Esophagus muscularis mucosa (tissue), 4 donors: ENCODE results near the gene JDP2. TPM values are rescaled to one million over a fixed set of nuclear protein-coding genes. Genes with fewer than 3 reads are reported as not detected.

Experiments used
- DNase-seq: peaks from one replicate; pipeline ENCODE4 v3.0.0-alpha.2; 2017; ENCODE audit errors: extremely low spot score
- H3K27ac ChIP-seq, 4 donors: fragments of 200-600 bp; sonication (generic); replicated peaks in 1 of 4; 1 replicate in 3 of 4; 2 replicates in 1 of 4; pipeline ENCODE4 v1.5.1; 2016 to 2019; ENCODE audit warnings: mild to moderate bottlenecking in 1 of 4
- H3K27me3 ChIP-seq, 4 donors: fragments of 200-600 bp; sonication (generic); one replicate each; pipeline versions ENCODE4 v1.5.1 to v1.6.0; 2016 to 2019
- H3K36me3 ChIP-seq, 4 donors: fragments of 200-600 bp; sonication (generic); one replicate each; pipeline ENCODE4 v1.5.1; 2016 to 2019
- H3K4me1 ChIP-seq, 4 donors: fragments of 200-600 bp; sonication (generic); one replicate each; pipeline ENCODE4 v1.5.1; 2016 to 2019
- H3K4me3 ChIP-seq, 4 donors: fragments of 200-600 bp; sonication (generic); 1 replicate in 2 of 4; 2 replicates in 2 of 4; pipeline ENCODE4 v1.5.1; 2016 to 2019; ENCODE audit warnings: mild to moderate bottlenecking in 4 of 4, moderate library complexity in 1 of 4
- H3K9me3 ChIP-seq, 4 donors: fragments of 200-600 bp; sonication (generic); 1 replicate in 3 of 4; 2 replicates in 1 of 4; pipeline ENCODE4 v1.5.1; 2016 to 2019
- EP300 ChIP-seq: sonication (generic); formaldehyde crosslinking; IDR thresholded peaks from one replicate; pipeline ENCODE4 v1.6.1; 2017; ENCODE audit warnings: antibody characterized with exemption
- POLR2A ChIP-seq: fragments of 450-650 bp; IDR thresholded peaks from one replicate; pipeline ENCODE4 v1.6.1; 2017; ENCODE audit warnings: antibody characterized with exemption, moderate library complexity, mild to moderate bottlenecking, low read depth
- POLR2AphosphoS5 ChIP-seq, 2 donors: sonication (generic); formaldehyde crosslinking; IDR thresholded peaks; one replicate each; pipeline ENCODE4 v1.6.1; 2017; ENCODE audit warnings: antibody characterized with exemption in 2 of 2
- WGBS: methylation state at CpG from one replicate; pipeline ENCODE4 v1.1.5; 2018; 5-methylcytosine and 5-hydroxymethylcytosine counted together
- intact Hi-C: fragments of 100-400 bp; cut with DNase I; formaldehyde crosslinking; loops from one replicate; pipeline ENCODE4 v1.15.1; 2023
- total RNA-seq, 4 donors: library from RNA; depleted of rRNA; stranded (reverse); fragments of >200 nt; gene quantifications; one replicate each; pipeline versions ENCODE4 v1.1.0 to v1.2.1, GENCODE V29; 2016
- TF ChIP-seq, protein P1 (sequence below), 3 experiments: fragments of 200-600 bp in 2 of 3; fragments of 450-650 bp in 1 of 3; sonication (generic) in 2 of 3; IDR thresholded peaks; one replicate each; pipeline ENCODE4 v1.5.1; 2017 to 2019; ENCODE audit warnings: antibody characterized with exemption in 3 of 3, mild to moderate bottlenecking in 2 of 3, moderate library complexity in 1 of 3

The JDP2 gene
- total RNA-seq, 4 donors from 2014 or later, result 50.5 to 94.5 (median 78.3) TPM

DNA sequence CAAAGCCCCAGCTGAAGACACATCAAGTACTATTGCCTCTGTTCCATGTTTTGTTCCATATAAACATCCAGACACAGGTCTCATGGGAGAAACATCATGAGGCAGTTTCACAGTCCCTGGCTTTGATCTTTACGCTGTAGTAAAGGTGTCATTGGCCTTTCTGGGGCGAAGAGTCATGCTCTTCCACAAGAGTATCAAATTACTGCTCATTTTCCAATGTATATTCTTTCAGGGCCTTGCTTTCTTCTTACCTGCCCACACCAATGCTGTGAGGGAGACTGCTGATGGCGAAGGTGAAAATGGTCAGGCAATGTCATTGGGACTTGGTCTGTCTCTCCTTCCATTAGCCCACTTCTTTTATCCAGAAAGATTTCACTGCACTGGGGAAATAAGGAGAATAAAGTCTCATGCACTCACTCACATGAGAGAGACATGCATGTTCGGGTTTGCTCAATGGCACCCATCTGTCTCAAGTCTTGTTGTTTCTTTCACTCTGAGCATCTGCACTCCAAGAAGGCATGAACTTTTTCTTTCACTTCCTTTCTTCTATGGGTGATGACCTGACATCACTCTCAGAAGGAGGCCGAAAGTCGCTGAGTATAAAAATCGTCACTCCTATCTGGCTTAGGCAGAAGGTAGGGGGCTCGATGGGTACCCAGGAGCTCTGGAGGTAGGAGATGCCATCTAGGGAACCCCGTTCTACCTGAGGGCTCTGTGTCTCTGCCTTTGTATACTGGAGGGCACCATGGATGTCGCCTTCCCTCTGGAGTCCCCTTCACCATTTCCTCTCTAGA, 1.3 kb upstream of the JDP2 start:
- 85% methylated on average over 10 of the region's 10 CpGs for WGBS
- Histone ChIP-seq H3K4me1 (peaks cover 38 to 51% (median 44%) of the 10 kb centered on the region in 4 donors), H3K27ac (peak overlapping the region; percentile 89 to 96 (median 95)), H3K27me3 (no peaks in the 10 kb centered on the region), H3K36me3 (peaks cover 0 to 2% (median under 1%) of the 10 kb centered on the region in 4 donors), H3K9me3 (no peaks in the 10 kb centered on the region), H3K4me3 (peak overlapping the region; percentile 79 to 87 (median 83))
- intact Hi-C loops, result loop anchor here (1.0 kb wide), 1 partner anchor 116 kb away; no protein-coding TSS in a partner anchor
- no peak for DNase-seq
- TF ChIP-seq POLR2AphosphoS5 (IDR thresholded peaks at IDR 0.05) (peak in 1 of 2 donors; percentile 13), EP300 (no peak), POLR2A (no peak)
- TF ChIP-seq, protein P1, sequence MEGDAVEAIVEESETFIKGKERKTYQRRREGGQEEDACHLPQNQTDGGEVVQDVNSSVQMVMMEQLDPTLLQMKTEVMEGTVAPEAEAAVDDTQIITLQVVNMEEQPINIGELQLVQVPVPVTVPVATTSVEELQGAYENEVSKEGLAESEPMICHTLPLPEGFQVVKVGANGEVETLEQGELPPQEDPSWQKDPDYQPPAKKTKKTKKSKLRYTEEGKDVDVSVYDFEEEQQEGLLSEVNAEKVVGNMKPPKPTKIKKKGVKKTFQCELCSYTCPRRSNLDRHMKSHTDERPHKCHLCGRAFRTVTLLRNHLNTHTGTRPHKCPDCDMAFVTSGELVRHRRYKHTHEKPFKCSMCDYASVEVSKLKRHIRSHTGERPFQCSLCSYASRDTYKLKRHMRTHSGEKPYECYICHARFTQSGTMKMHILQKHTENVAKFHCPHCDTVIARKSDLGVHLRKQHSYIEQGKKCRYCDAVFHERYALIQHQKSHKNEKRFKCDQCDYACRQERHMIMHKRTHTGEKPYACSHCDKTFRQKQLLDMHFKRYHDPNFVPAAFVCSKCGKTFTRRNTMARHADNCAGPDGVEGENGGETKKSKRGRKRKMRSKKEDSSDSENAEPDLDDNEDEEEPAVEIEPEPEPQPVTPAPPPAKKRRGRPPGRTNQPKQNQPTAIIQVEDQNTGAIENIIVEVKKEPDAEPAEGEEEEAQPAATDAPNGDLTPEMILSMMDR (IDR thresholded peaks at IDR 0.05), result no peak

DNA sequence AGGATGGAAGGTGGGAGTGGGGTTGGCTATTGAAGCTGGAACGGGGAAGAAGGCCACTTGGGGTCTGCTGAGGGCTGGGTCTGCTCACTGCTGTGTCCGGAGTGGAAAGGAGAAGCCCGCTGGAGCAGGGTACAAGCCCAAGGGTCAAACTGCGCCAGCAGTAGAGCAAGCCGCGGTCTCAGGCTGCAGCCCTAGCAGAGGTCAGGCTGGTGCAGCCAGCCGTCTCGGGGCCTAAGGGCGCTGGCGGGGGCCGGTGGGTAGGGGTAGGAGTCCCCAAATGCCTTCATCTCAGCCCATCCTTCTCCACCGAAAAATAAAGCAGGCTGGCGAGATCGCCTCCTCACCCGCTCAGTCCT, 718 bp upstream of the JDP2 start:
- Histone ChIP-seq H3K27me3 (no peaks in the 10 kb centered on the region), H3K4me1 (peaks cover 41 to 57% (median 50%) of the 10 kb centered on the region in 4 donors), H3K27ac (peak overlapping the region; percentile 89 to 96 (median 95)), H3K9me3 (no peaks in the 10 kb centered on the region), H3K36me3 (peaks cover 0 to 8% (median 7%) of the 10 kb centered on the region in 4 donors), H3K4me3 (peak overlapping the region; percentile 79 to 87 (median 83))
- intact Hi-C loops, result loop anchor here (1.0 kb wide), 1 partner anchor 117 kb away; no protein-coding TSS in a partner anchor
- TF ChIP-seq, protein P1 (IDR thresholded peaks at IDR 0.05), result no peak
- TF ChIP-seq POLR2A, result no peak
- TF ChIP-seq EP300, result no peak
- no peak for TF ChIP-seq POLR2AphosphoS5 (IDR thresholded peaks at IDR 0.05)
- WGBS, result 24% methylated on average over 3 of the region's 15 CpGs
- DNase-seq, result no peak

DNA sequence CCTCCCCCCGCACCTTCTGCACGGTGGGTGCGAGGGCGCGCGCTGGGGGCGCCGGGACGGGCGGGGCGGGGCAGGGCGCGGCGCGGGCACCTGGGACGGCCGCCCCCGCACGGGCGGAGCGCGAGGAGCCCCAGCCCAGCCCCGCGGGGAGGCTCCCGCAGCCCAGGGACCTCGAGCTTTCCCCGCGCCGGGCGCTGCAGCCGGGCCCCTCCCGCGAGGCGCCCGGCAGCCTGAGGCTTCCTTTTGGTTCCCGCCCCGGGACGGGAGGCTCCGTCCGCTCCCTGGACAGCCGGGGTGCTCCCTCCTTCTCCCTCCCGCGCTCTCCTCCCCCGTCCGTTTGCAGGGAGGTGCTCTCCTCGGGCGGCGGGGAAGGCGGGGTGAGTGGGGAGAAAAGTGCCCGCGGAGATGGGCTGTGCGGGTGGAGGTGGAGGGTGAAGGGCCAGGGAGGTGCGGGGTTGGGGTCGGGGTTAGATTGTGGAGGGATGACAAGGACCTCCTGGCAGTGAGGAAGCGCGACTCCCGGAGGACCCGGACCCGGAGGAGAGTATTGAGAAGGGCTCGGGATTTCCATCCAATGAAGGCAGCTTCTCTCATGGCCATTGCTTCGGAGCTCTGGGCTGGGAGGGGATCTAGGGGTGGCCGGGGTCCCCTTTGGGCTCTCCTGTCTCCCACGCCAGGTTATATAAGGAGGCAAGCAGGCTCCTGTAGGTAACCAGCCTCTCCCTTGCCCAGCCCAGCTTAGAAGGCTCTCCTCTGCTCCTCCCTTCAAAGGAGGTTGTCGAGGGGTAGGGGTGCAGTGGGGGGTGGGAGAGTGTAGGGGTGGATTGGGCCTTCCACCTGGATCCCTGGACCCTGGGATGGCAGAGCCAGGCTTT, 645 bp downstream of the JDP2 start:
- no peak for DNase-seq
- peaks cover 41 to 68% (median 54%) of the 10 kb centered on the region in 4 donors for H3K4me1 ChIP-seq

DNA sequence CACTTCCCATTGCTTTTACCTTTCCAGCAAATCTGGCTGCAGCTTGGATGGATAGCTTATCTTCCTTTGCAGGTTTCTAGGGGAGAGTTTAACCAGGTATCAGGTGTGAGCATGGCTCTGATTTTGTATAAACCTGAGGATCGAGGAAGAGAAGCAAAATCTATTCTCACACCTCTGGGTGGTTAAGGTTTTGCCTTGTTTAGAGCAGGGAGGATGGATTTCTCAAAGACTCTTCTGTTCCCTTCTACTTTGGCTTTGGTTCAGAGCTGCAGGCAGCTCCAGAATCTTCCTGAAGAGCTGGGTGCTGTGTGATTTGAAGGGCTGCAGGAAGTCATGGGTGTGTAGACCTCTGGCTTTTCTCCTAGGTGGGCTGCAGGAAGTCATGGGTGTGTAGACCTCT, 1.7 kb downstream of the JDP2 start:
- Histone ChIP-seq H3K4me1 (peaks cover 41 to 79% (median 61%) of the 10 kb centered on the region in 4 donors), H3K4me3 (peak overlapping the region; percentile 79 to 87 (median 83)), H3K9me3 (no peaks in the 10 kb centered on the region), H3K27ac (peak overlapping the region; percentile 86 to 96 (median 88)), H3K27me3 (no peaks in the 10 kb centered on the region), H3K36me3 (peaks cover 12 to 31% (median 25%) of the 10 kb centered on the region in 4 donors)
- TF ChIP-seq POLR2A, result no peak
- TF ChIP-seq, protein P1 (IDR thresholded peaks at IDR 0.05), result no peak
- TF ChIP-seq EP300, result no peak
- TF ChIP-seq POLR2AphosphoS5 (IDR thresholded peaks at IDR 0.05), result no peak
- 14% methylated on average over 1 of the region's 1 CpG for WGBS
- DNase-seq, result no peak
- intact Hi-C loops, result no loop called here

More for the DNA sequence above, 645 bp downstream of the JDP2 start:
- Histone ChIP-seq H3K4me3 (peak overlapping the region; percentile 79 to 87 (median 83)), H3K9me3 (no peaks in the 10 kb centered on the region), H3K27me3 (no peaks in the 10 kb centered on the region), H3K36me3 (peaks cover 3 to 20% (median 16%) of the 10 kb centered on the region in 4 donors), H3K27ac (peak overlapping the region; percentile 86 to 96 (median 88))
- WGBS, result 2% methylated on average over 19 of the region's 64 CpGs
- intact Hi-C loops, result no loop called here
- TF ChIP-seq POLR2AphosphoS5 (IDR thresholded peaks at IDR 0.05) (peak in 1 of 2 donors; percentile 27), POLR2A (no peak)
